ENCODE results near the gene RFESD. TPM values are rescaled to one million over a fixed set of nuclear protein-coding genes. Genes with fewer than 3 reads are reported as not detected.

RFESD gene
- 2.4 and 3.8 TPM in 2 replicates for total RNA-seq

DNA sequence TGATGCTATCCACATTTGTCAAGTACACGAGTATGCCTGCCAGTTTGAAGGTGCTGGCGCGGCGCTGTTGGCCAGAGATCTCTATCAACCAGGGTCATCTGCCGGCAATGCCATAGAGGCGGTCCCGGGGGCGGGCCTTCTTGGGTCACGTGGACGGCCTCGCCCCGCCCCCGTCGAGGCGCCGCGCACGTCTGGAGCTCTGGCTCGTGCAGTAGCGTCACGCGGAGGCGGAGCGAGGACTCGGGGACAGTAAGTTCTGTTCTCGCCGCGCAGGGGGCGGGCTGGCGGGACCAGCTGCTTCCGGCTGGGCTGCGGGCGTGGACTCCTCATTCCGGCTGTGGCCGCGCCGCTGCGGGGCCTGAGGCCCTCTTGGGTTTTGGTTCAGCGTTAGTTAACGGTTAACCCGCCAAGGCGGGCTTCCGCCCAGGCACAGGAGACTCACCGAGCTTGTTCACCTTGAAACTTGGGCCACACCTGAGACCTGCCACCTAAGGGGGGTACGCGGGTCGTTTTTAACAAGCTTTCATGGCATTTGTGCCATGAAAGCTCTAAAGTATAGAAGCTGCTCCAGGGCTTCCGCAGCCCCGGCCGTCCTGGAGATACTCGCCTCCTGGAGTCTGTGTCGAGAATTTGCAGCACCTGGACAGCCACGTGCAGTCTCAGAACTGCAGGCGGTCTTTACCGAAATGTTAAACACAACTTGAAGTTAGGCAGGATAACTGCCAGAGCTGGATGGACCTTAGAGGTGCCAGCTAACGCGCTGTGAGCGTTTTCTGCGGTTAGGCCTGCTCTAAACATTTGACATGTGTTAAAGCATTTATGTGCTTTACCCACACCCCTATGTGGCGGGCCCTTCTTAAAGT is at the start of gene RFESD:
TSS of gene RFESD (plus strand) at position 209 of the 863 bp plus-strand sequence. CDS start 5,495 bp downstream, outside the sequence.

DNA sequence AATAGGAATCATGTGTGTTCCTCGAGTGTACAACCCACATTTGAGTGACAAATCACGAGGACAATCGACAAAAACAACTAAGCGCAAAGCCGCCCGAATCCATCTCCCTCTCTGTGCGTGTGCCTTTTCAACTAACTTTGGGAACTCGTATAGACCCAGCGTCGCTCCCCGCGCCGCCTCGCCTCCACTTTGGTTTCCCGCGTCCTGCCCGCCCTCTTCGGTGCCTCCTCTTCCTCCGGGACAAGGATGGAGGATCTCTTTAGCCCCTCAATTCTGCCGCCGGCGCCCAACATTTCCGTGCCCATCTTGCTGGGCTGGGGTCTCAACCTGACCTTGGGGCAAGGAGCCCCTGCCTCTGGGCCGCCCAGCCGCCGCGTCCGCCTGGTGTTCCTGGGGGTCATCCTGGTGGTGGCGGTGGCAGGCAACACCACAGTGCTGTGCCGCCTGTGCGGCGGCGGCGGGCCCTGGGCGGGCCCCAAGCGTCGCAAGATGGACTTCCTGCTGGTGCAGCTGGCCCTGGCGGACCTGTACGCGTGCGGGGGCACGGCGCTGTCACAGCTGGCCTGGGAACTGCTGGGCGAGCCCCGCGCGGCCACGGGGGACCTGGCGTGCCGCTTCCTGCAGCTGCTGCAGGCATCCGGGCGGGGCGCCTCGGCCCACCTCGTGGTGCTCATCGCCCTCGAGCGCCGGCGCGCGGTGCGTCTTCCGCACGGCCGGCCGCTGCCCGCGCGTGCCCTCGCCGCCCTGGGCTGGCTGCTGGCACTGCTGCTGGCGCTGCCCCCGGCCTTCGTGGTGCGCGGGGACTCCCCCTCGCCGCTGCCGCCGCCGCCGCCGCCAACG is 26.3 kb upstream of the RFESD start, which contains the start of gene GPR150:
TSS of gene GPR150 (plus strand) at position 58 of the 840 bp plus-strand sequence. CDS start at position 247, 189 bp downstream.

DNA sequence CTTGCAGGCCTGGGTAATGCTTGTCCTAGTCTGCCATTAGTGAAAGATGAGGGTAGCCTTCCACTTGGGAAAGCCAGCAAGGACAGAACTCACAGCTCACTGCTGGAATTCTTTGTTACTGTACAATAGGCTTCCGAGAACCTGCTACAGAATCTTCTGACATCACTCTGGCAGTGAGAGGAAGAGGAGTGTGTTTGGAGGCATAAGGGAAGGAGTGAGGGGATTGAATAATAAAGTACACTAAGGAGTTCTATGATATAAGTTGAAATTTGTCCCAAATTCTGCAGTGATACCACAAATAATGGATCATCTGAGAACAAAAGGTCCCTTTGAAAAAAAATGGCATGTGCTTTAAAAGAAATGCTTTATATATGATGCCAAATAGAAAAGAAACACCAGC is 36.3 kb downstream of the RFESD start, which contains the start of gene SPATA9:
TSS of gene SPATA9 (minus strand) at position 101 of the 400 bp plus-strand sequence. CDS start 137 bp downstream, outside the sequence.

Other genes starting within 250 kb of the RFESD start
- 123 and 132 TPM in 2 replicates for gene SKIC3, start 91.8 kb upstream of the RFESD start, total RNA-seq
- gene ARSK, start 91.7 kb upstream of the RFESD start, total RNA-seq: 9.9 and 13.9 TPM in 2 replicates
- under 0.01 and 0.21 TPM in 2 replicates for gene GPR150, start 26.7 kb upstream of the RFESD start, total RNA-seq
- gene SPATA9, start 36.2 kb downstream of the RFESD start, total RNA-seq: not detected in 2 replicates
- gene RHOBTB3, start 84.6 kb downstream of the RFESD start, total RNA-seq: 3.4 and 48.1 TPM in 2 replicates
- 10.3 and 14.0 TPM in 2 replicates for gene GLRX, start 175.9 kb downstream of the RFESD start, total RNA-seq